Suppressor macrophage (primary cell): ENCODE results near the gene FARSB.
A peak's percentile ranks its signal among the peaks of the same experiment; 100 is the strongest.
"Not testable (repeated sequence)": the region's sequence is repeated elsewhere in the genome, so short reads cannot be mapped to it uniquely, and the experiment has no call there.

Source experiments
- DNase-seq, 4 experiments: peaks; one replicate each; pipeline ENCODE4 v3.0.0-alpha.2; 2020 to 2022

The FARSB gene

DNA sequence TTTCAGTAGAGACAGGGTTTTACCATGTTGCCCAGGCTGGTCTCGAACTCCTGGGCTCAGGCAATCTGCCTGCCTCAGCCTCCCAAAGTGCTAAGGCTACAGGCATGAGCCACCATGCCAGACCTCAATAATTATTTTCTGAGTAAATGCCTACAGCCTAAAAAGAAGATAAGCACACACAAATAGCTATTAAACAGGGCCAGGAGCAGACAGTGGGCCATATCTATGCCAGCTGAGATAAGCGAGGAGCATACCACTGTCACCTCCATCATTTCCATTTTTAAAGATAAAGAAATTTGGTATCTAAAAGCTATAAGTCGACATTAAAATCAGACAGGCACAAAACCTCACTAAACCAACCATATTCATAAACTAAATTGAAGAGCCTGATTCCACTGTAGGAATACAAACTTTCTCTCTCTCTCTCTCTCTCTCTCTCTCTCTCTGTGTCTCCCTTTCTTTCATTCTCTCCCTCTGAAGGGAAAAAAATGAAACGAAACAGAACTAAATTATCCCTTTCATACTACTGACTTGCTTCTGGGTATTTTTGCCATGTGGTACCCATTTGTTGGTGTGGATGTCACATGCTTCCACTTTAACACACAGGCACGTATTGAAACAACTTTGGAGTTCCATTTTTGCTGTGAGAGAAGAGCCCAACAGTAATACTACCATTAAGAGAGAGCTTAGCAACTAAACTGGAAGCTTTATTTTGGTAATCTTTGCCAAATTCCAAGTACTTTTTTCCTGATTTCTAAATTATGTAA is 51.0 kb downstream of the FARSB start:
- DNase-seq, result no peak

DNA sequence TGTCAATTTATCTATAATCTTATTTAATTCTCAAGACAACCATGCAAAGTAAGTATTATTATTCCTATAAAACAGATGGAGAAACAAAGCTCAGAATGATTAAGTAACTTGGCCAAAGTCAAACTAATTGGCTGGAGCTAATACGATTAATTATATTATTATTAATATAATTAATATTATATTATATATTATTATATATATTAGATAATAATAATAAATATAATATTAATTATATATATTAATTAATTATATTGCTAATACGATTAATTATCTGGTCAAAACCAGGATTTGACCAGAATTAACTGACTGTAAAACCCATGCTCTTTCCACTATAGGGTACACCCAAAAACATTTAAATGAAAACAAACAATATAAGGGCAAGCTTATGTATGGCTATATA is 52.4 kb downstream of the FARSB start:
- no peak for DNase-seq

GRCh38 chr2:222598611-222599010 is 57.3 kb downstream of the FARSB start:
- no peak for DNase-seq

GRCh38 chr2:222595581-222595980 is 60.3 kb downstream of the FARSB start:
- no peak for DNase-seq

- DNase-seq, result peak in 2 of 4 experiments; percentile 8 to 16
Measured at GRCh38 chr2:222594679-222595078, 61.2 kb downstream of the FARSB start.

DNA sequence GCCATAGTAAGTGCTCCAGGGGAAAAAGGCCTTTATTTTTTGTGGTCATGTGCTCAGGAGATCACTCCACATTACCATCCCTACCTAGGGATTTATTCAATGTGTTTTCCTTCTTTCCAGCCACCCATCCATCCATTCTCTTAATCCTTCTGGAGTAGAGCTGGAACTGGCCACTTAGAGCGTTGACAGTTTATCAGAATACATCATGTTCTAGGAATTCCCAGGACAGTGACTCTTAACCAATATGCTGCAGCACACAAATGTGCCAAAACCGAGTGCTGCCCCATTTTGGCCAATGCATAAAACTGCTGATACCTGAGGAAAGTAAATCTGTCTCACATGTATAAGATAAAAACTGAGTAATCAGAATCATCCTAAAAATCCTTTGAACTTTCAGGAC is 63.7 kb downstream of the FARSB start:
- no peak for DNase-seq

GRCh38 chr2:222591661-222592060 is 64.2 kb downstream of the FARSB start:
- no peak for DNase-seq

- not testable (repeated sequence) for DNase-seq
Measured at GRCh38 chr2:222584589-222584988, 71.3 kb downstream of the FARSB start.

DNA sequence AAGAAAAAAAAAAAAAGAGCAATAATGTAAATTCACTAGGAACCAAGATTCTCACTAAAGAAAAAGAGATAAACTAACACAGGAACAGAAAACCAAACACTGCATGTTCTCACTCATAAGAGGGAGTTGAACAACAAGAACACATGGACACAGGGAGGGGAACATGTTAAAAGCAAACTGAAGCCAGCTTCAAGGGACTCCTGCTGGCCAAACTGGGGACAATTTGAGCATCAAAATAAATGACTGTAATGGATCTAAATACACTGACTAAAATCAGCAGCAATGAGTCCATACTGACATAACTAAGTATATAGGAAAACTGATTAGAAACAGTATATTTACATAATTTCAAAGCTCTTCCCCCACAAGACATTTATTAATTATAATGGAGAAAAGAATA is 73.0 kb downstream of the FARSB start:
- peak in 1 of 4 experiments; percentile 20 for DNase-seq

GRCh38 chr2:222577341-222577740 is 78.6 kb downstream of the FARSB start:
- no peak for DNase-seq

DNA sequence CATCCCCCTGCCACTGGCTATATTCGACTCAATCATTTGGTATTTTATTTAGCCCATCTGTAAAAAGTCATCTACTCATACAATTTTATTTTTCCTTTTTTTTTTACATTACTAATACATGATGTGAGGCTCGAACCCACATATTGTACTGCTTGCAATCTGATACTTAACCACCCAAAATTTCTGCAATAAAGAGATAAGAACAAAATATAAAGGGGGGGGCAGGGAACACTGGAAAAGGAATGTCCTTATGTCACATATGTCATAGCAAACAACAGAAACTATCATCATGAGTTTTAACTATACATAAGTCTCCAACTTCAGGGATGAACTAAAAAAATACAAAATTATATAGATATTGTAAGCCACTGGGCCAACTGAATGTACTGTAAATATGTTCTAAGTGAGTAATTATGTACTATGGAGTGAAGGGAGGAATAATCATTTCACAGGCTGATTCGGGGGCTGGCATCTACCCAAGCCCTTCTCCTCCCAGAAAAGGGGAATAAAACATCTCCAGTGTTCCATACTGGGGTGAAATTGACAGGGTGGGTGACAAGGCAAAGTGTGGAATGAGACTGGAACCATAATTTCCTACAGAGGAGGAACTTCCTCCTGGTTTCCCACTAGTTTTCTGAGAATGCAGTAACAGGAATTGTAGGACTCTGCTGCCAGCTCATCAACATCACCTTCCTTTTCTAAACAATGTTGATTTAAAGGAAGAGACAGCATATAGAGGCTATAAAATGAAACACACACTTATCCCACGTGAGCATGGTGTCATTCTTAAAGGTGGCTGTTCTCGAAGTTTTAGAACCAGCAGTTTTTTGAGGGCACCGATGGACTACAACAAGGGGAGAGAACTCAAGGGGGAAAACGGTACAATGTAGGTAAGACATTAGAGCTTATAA is 79.5 kb downstream of the FARSB start:
- no peak for DNase-seq

DNA sequence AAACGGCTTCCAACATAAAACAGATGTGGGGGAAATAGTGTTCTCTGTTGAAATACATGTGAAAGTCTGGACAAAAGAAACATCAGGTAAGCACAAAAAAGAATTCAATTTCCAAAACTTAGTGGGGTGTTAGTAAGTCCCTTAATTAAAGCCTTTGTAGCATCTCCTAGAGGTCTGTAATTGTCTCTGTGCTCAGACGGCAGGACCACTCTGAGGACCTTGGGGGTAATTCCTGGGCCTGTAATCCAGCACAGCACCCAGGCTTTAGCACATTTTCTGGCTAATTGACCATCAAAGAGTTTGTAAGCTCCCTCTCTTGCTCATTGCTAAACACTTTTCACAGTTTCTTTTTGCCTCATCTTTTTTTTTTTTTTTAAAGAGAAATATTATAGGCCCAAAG is 80.3 kb downstream of the FARSB start:
- DNase-seq, result no peak

DNA sequence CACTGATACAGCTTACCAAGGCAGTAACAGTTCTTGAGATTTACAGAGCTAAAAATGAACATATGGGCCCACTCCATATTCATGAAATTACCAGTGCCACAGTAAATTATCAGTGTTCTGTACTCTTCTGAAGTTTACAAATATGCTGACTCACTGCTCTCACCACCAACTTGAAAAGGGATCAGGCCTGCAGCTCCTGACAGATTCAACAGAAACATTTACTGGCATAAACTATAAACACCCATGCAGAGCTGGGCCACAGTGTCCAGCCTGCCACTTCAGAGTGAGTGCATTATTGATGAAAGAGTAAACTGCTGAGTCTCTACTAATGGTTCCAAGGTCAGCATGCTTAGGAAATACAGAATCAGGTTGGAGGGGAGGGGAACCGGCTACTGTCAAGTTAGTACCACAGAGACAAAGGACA is 83.1 kb downstream of the FARSB start:
- no peak for DNase-seq

DNA sequence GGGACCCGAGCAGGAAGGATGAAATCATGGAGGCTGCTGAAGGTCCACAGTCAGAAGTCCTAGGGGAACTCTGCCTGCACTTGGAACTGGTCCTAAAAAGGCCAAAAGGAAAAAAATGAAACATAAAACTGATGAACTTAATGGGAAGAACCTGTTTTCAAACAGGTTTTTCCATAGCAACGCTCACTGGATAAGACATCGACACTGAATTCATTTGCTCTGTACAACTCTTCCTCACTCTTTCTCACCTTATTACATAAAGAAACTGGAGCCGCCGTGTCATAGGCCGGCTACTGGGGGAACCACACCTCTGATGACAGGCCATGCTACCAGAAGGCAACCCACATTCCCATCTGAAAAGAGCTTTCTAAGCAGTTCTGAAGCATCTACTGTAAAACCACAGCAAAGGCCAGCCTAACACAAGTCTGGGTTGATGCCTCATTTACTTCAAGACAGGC is 83.6 kb downstream of the FARSB start:
- no peak for DNase-seq

- DNase-seq, result no peak
Measured at GRCh38 chr2:222569826-222570225, 86.1 kb downstream of the FARSB start.

DNA sequence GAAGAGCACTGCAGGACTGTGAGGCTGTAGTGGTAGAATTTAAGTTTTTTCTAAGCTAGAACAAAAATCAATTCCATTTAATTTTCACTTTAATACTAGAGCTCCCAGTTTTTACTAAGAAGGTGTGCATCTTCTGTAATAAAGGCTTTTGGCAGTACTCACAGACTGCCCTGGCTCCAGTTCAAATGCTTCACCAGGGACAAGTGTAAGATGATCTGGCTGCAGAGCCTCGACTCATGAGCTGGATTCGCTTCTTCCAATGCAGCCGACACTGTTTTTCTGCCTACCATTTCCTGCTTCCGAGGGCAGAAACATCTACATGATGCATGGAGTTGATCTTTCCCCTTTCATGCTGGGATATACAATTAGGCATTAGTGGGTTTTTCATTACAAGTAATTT is 87.0 kb downstream of the FARSB start:
- no peak for DNase-seq

DNA sequence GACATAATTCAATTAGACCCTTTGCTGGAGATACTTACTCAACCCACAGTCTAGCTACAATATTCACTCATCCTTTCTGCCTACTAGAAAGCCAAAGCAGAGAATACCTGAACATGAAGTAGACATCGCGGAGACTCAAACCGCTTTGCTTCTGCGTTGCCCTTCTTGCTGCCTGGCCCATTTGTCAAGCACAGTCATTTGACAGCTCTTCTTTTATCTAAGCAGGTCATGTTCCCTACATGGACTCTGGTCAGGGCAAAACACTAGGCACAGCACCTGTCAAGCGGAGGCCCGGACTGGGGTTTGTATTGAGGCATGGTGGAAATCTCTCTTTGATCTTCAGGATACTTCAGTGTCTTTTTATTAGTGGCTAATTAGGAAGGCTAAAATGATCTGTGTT is 89.7 kb downstream of the FARSB start:
- DNase-seq, result no peak

GRCh38 chr2:222563936-222564335 is 92.0 kb downstream of the FARSB start:
- DNase-seq, result no peak

- no peak for DNase-seq
Measured at GRCh38 chr2:222563106-222563718, 92.7 kb downstream of the FARSB start.

DNA sequence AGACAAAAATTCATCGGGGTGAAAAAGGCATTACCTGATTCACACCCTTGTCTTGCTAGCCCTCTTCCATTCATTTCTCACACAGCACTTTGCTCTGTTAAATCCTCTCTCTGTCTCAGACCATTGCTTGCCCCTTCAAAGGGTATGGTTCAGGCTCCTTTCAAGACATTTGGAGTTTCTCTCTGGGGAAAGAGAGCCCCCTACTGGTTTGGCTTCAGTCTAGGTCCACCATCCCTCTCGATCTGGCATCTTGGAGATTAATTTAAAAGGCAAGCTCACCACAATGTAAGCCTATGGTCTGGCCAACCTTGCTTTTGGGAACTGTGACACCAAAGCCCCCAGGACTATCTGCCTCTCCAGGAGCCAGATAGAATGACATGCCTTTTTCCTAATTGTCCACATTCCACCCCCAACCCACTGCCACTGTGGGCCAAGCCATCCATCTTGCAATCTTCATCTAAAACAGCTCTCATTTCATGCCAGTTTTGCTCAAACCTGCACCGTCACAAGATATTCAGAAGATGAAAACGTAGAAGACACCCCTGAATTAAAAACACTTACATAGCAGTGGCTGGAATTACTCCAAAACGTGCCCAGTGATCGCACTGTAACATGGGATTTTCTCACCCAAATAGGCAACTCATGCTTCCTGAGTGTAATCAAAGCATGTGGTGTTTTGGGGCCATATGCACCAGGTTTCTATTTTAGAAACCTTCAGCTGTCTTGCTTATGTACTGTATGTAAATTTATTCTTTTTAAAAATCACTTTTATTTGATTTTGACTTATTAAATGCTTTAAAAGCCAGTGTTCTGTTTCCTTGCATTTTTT is 93.9 kb downstream of the FARSB start:
- DNase-seq, result peak; percentile 70 to 84 (median 76)

- no peak for DNase-seq
Measured at GRCh38 chr2:222561151-222561550, 94.7 kb downstream of the FARSB start.

DNA sequence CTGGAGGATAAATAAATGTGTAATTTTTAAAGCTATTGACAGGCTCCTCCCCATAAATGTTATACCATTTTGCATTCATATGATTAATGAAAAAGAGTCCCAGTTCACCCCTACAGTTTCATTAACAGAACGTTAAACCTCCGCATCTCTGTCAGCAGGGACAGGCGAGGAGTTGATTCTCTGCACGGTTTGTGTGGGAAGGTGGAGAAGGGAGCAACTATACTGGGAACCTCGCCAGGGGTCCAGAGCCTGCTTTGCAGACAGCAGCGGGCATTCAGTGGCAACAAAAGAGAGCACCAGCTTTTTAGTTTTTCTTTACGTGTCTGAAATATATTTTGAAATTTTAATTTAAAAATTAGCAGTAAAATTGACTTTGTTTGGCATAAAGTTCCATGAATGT is 101.4 kb downstream of the FARSB start:
- DNase-seq, result no peak
